Spleen (tissue), 7 donors: ENCODE measurements around the gene FAM184A.

Experiments used
- POLR2A ChIP-seq, 3 donors: fragments of 450-650 bp; IDR thresholded peaks; one replicate each; pipeline ENCODE4 v1.5.1; 2017; ENCODE audit warnings: antibody characterized with exemption in 3 of 3, mild to moderate bottlenecking in 1 of 3
- POLR2AphosphoS5 ChIP-seq, 3 donors: sonication (generic); formaldehyde crosslinking; IDR thresholded peaks; one replicate each; pipeline ENCODE4 v1.5.1; 2017; ENCODE audit warnings: antibody characterized with exemption in 3 of 3
- TF ChIP-seq, protein P1 (sequence below), 11 experiments: fragments of 200-600 bp in 7 of 11; fragments of 450-650 bp in 4 of 11; sonication (generic) in 4 of 11; IDR thresholded peaks in 8 of 11; conservative IDR thresholded peaks in 3 of 11; 1 replicate in 7 of 11; 2 replicates in 4 of 11; pipeline versions ENCODE4 v1.4.0 to v1.8.0; 2016 to 2021; ENCODE audit warnings: antibody characterized with exemption in 11 of 11, inconsistent platforms in 4 of 11, mild to moderate bottlenecking in 1 of 11
- donor health status: DM: no; HTN: no; CAD: no; lungs with moderate emphysema.
- donor health status: DM: no; HTN: no; CAD: no.
- donor health status: DM: no; HTN: no; CAD: no.

DNA sequence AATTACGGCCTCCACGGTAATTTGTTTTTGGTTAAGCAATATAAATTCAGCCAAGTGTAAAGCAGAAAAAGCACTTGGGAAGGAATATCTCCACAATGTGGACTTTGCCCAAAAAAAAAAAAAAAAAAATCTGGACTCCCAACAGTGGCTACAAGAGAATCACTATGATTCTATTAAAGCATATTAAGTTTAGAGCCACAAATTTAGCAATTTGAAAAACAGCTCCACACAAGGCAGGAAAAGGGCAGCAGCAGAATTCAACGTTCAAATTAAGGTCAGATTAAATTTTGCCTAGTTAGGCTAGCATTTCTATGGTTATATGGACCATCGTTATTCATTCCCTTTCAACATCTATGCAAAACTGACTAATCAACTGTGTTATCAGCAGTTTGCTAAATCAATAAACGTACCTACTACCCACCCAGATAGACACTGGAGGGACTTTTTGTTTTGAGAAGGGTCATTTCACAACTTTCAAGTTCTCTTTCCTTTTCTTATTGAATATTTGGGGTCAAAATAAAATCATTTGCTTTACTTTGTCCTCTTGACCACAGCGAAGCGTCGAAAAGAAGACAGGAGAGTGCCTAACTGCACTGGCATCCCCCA lies 144.5 kb downstream of the FAM184A start:
- TF ChIP-seq, protein P1, sequence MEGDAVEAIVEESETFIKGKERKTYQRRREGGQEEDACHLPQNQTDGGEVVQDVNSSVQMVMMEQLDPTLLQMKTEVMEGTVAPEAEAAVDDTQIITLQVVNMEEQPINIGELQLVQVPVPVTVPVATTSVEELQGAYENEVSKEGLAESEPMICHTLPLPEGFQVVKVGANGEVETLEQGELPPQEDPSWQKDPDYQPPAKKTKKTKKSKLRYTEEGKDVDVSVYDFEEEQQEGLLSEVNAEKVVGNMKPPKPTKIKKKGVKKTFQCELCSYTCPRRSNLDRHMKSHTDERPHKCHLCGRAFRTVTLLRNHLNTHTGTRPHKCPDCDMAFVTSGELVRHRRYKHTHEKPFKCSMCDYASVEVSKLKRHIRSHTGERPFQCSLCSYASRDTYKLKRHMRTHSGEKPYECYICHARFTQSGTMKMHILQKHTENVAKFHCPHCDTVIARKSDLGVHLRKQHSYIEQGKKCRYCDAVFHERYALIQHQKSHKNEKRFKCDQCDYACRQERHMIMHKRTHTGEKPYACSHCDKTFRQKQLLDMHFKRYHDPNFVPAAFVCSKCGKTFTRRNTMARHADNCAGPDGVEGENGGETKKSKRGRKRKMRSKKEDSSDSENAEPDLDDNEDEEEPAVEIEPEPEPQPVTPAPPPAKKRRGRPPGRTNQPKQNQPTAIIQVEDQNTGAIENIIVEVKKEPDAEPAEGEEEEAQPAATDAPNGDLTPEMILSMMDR (IDR thresholded peaks at IDR 0.05 in 8 of 11, conservative IDR thresholded peaks at IDR 0.05 in 3 of 11), result no peak
- TF ChIP-seq POLR2AphosphoS5 (IDR thresholded peaks at IDR 0.05), result no peak
- no peak for TF ChIP-seq POLR2A (IDR thresholded peaks at IDR 0.05)
